ENCODE measurements around the gene ASCC2. TPM values are rescaled to one million over a fixed set of nuclear protein-coding genes. Genes with fewer than 3 reads are reported as not detected.
A peak's percentile ranks its signal among the peaks of the same experiment; 100 is the strongest.

Gene ASCC2
- total RNA-seq (2021) (42.2 to 43.9 TPM (median 43.6 TPM) in 3 replicates), Bru-seq, nascent RNA (percentile 60 among the genes with signal in this experiment)
- long read RNA-seq, experiment 1, transcript ASCC2-202 (21 exons, 2,823 nt), result minor isoform, 67 of 300 reads
- long read RNA-seq, experiment 1, transcript ASCC2-201 (20 exons, 2,793 nt), result major isoform, 103 of 300 reads
- long read RNA-seq, experiment 1, partial matches to known transcripts, result 16 of 300 reads
- long read RNA-seq, experiment 1, other reads (novel, unspliced or antisense), result 114 of 300 reads
- long read RNA-seq, experiment 2, transcript ASCC2-201 (20 exons, 2,793 nt), result major isoform, 10 of 37 reads
- long read RNA-seq, experiment 2, partial matches to known transcripts, result 11 of 37 reads
- long read RNA-seq, experiment 2, other reads (novel, unspliced or antisense), result 14 of 37 reads
- long read RNA-seq, experiment 3, partial matches to known transcripts, result 15 of 25 reads
- long read RNA-seq, experiment 3, other reads (novel, unspliced or antisense), result 5 of 25 reads

- H3K9me3 Mint-ChIP-seq, result no peaks in the 10 kb centered on the region
- ChIA-PET CTCF (interaction anchor here (0.6 to 1.9 kb wide), 7 partner anchors 28 to 742 kb away, joined by 3 to 13 read pairs (median 4); partner anchors contain the start of gene MTMR3), POLR2A (interaction anchor here (1.0 to 1.2 kb wide), 2 partner anchors 45 to 78 kb away, joined by 3 read pairs; partner anchors contain the start of gene MTMR3)
- peak; percentile 100 for DNase-seq (ENCODE audit: low spot score)
- no peaks in the 10 kb centered on the region for H3K27me3 Mint-ChIP-seq (ENCODE audit: low read depth)
- peaks cover 19% of the 10 kb centered on the region for H3K4me1 Mint-ChIP-seq
- peak within 1 kb of the TSS; percentile 90 for H3K27ac Mint-ChIP-seq
- peak; percentile 100 for ATAC-seq
- H3K4me3 Mint-ChIP-seq, result peak within 1 kb of the TSS; percentile 87
- peaks cover 2% of the 10 kb centered on the region; the same call in 1 of the 2 replicates for H3K36me3 Mint-ChIP-seq
- TF ChIP-seq E2F5 (CRISPR knock-in tag; IDR thresholded peaks at IDR 0.05), result no peak
- TF ChIP-seq ZNF416 (CRISPR knock-in tag; IDR thresholded peaks at IDR 0.05), result no peak
- TF ChIP-seq ZBTB21 (CRISPR knock-in tag; IDR thresholded peaks at IDR 0.05; ENCODE audit: borderline replicate concordance), result no peak
- no peak for TF ChIP-seq KAT7 (CRISPR knock-in tag; IDR thresholded peaks at IDR 0.05; ENCODE audit: borderline replicate concordance)
- TF ChIP-seq SOX15 (CRISPR knock-in tag; IDR thresholded peaks at IDR 0.05), result no peak
- TF ChIP-seq FOXK1 (CRISPR knock-in tag; IDR thresholded peaks at IDR 0.05), result no peak
- TF ChIP-seq ERG (CRISPR knock-in tag; IDR thresholded peaks at IDR 0.05), result no peak
- TF ChIP-seq USF1 (CRISPR knock-in tag; IDR thresholded peaks at IDR 0.05), result peak; percentile 45; the same call in 1 of the 2 replicates
- no peak for TF ChIP-seq ZBTB43 (CRISPR knock-in tag; IDR thresholded peaks at IDR 0.05)
- no peak for TF ChIP-seq RELA (CRISPR knock-in tag; IDR thresholded peaks at IDR 0.05; ENCODE audit: borderline replicate concordance)
- TF ChIP-seq ZNF396 (CRISPR knock-in tag; IDR thresholded peaks at IDR 0.05; ENCODE audit: borderline replicate concordance), result no peak
- peak; percentile 88; the same call in 1 of the 2 replicates for TF ChIP-seq ARID4B (CRISPR knock-in tag; IDR thresholded peaks at IDR 0.05; ENCODE audit: borderline replicate concordance)
- TF ChIP-seq SP1 (CRISPR knock-in tag; conservative IDR thresholded peaks at IDR 0.05), result peak; percentile 75
- TF ChIP-seq CBFB (CRISPR knock-in tag; IDR thresholded peaks at IDR 0.05; ENCODE audit: low read depth), result no peak
- TF ChIP-seq ZMAT4 (CRISPR knock-in tag; IDR thresholded peaks at IDR 0.05), result no peak
- TF ChIP-seq CTCF (IDR thresholded peaks at IDR 0.05), result no peak
- TF ChIP-seq IRF1 (CRISPR knock-in tag; IDR thresholded peaks at IDR 0.05), result no peak
- no peak for TF ChIP-seq ZNF263 (CRISPR knock-in tag; IDR thresholded peaks at IDR 0.05; ENCODE audit: low read depth)
- TF ChIP-seq MXD4 (CRISPR knock-in tag; IDR thresholded peaks at IDR 0.05; ENCODE audit: borderline replicate concordance), result no peak
- TF ChIP-seq ESRRA (CRISPR knock-in tag; IDR thresholded peaks at IDR 0.05; ENCODE audit: borderline replicate concordance), result no peak
- peak; percentile 46; the same call in 1 of the 2 replicates for TF ChIP-seq USF2 (CRISPR knock-in tag; IDR thresholded peaks at IDR 0.05)
Measured at GRCh38 chr22:29837741-29838598, at the start of gene ASCC2. Gene ASCC2 (minus strand): TSS chr22:29838274. CDS start chr22:29832325, 5,949 bp downstream.

Measured in WTC11 (cell line).